Natural killer cell (primary cell): ENCODE data around the gene HSPA4. TPM values are rescaled to one million over a fixed set of nuclear protein-coding genes. Genes with fewer than 3 reads are reported as not detected.

Experiments
- ATAC-seq, 3 donors: fragments of 150-1000 bp in 2 of 3; fragments of 200-7000 bp in 1 of 3; cut with Tn5 transposase; 1 replicate in 1 of 3; 2 replicates in 2 of 3; pipeline ENCODE4 v1.10.0; 2021; ENCODE audit warnings: mild to moderate bottlenecking in 2 of 3, moderate library complexity in 2 of 3
- DNase-seq, 2 donors: peaks; one replicate each; pipeline versions ENCODE4 v3.0.0 to v3.0.0-alpha.2; 2013 to 2021; ENCODE audit warnings: mixed read lengths in 1 of 2
- H3K27ac ChIP-seq: one replicate; pipeline ENCODE4 v1.5.1; 2013; ENCODE audit warnings: mild to moderate bottlenecking, low read length
- H3K27me3 ChIP-seq: one replicate; pipeline ENCODE4 v1.6.1; 2013; ENCODE audit warnings: low read length; ENCODE audit not compliant: control insufficient read depth, insufficient read depth
- H3K36me3 ChIP-seq: one replicate; pipeline ENCODE4 v1.6.1; 2013; ENCODE audit warnings: low read length; ENCODE audit not compliant: control insufficient read depth, insufficient read depth
- H3K4me1 ChIP-seq: one replicate; pipeline ENCODE4 v1.6.1; 2013; ENCODE audit warnings: low read length; ENCODE audit not compliant: control insufficient read depth, insufficient read depth
- H3K4me3 ChIP-seq: one replicate; pipeline ENCODE4 v1.5.1; 2013; ENCODE audit warnings: low read length
- H3K9me3 ChIP-seq: one replicate; pipeline ENCODE4 v1.6.1; 2013; ENCODE audit warnings: low read length; ENCODE audit not compliant: control insufficient read depth, insufficient read depth
- H3K27ac Mint-ChIP-seq, 2 donors: one replicate each; pipeline ENCODE4 v1.8.0; 2022; ENCODE audit warnings: mild to moderate bottlenecking in 2 of 2, mixed read lengths in 2 of 2, moderate library complexity in 1 of 2
- H3K27me3 Mint-ChIP-seq, 2 donors: one replicate each; pipeline ENCODE4 v1.8.0; 2022; ENCODE audit warnings: low read depth in 2 of 2, mixed read lengths in 2 of 2
- H3K36me3 Mint-ChIP-seq: one replicate; pipeline ENCODE4 v1.8.0; 2022; ENCODE audit warnings: mixed read lengths
- H3K4me1 Mint-ChIP-seq, 2 donors: one replicate each; pipeline ENCODE4 v1.8.0; 2022; ENCODE audit warnings: mixed read lengths in 2 of 2
- H3K4me3 Mint-ChIP-seq: one replicate; pipeline ENCODE4 v1.8.0; 2022; ENCODE audit warnings: mild to moderate bottlenecking, moderate library complexity, mixed read lengths
- H3K9me3 Mint-ChIP-seq, 2 donors: one replicate each; pipeline ENCODE4 v1.8.0; 2022; ENCODE audit warnings: mixed read lengths in 2 of 2
- WGBS: methylation state at CpG from one replicate; pipeline ENCODE4 v1.1.7; 2013; ENCODE audit warnings: missing lambda C conversion rate; ENCODE audit not compliant: insufficient coverage; 5-methylcytosine and 5-hydroxymethylcytosine counted together
- intact Hi-C: fragments of 100-400 bp; cut with micrococcal nuclease; formaldehyde crosslinking; loops from one replicate; pipeline ENCODE4 v1.14.2; 2022
- total RNA-seq, 4 donors: library from RNA; stranded (reverse); fragments of 120-200 nt in 1 of 4; gene quantifications; one replicate each; pipeline versions ENCODE4 v1.2.3 to v1.2.4, GENCODE V29; 2013 to 2022
- TF ChIP-seq, protein P1 (sequence below): fragments of 200-600 bp; IDR thresholded peaks from one replicate; pipeline ENCODE4 v1.8.0; 2022; ENCODE audit warnings: antibody characterized with exemption

HSPA4 gene
- total RNA-seq, 3 donors from 2014 or later (not counting 1 experiment from before 2014, with no cell fraction given) = 38.3 to 58.6 (median 43.0) TPM

DNA sequence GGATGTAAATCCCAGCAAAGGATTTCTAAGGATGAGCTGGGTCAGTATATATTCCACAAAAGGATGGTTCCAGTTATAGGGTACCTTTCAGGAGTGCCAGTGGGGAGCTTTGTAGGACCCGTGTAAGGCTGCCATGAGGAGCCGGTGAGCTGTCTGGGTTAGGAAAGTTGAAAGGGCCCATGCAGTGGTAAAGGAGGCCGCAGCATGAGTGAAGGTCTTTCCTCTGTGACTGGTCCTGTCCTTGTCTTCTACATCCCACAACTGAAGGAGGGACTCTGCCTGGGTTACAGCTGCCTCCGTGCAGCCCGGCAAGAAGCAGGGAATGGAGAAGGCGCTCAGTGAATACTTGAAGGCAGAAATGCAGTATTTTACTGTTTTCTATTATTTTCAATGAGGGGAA is 58.9 kb downstream of the HSPA4 start:
- no peak overlapping the region for H3K27ac ChIP-seq
- H3K27ac Mint-ChIP-seq = no peak overlapping the region
- no peaks in the 10 kb centered on the region for H3K9me3 Mint-ChIP-seq
- 89% methylated on average over 6 of the region's 6 CpGs for whole genome bisulfite sequencing
- no peaks in the 10 kb centered on the region for H3K27me3 ChIP-seq
- ATAC-seq = no peak
- TF ChIP-seq, protein P1, sequence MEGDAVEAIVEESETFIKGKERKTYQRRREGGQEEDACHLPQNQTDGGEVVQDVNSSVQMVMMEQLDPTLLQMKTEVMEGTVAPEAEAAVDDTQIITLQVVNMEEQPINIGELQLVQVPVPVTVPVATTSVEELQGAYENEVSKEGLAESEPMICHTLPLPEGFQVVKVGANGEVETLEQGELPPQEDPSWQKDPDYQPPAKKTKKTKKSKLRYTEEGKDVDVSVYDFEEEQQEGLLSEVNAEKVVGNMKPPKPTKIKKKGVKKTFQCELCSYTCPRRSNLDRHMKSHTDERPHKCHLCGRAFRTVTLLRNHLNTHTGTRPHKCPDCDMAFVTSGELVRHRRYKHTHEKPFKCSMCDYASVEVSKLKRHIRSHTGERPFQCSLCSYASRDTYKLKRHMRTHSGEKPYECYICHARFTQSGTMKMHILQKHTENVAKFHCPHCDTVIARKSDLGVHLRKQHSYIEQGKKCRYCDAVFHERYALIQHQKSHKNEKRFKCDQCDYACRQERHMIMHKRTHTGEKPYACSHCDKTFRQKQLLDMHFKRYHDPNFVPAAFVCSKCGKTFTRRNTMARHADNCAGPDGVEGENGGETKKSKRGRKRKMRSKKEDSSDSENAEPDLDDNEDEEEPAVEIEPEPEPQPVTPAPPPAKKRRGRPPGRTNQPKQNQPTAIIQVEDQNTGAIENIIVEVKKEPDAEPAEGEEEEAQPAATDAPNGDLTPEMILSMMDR = no peak
- no peak overlapping the region for H3K4me3 Mint-ChIP-seq
- peaks cover 26% of the 10 kb centered on the region in 2 donors for H3K4me1 Mint-ChIP-seq
- no peaks in the 10 kb centered on the region for H3K9me3 ChIP-seq
- H3K27me3 Mint-ChIP-seq = peaks cover 0 to 3% of the 10 kb centered on the region in 2 donors
- no peaks in the 10 kb centered on the region for H3K36me3 Mint-ChIP-seq
- H3K4me1 ChIP-seq = peaks cover 13% of the 10 kb centered on the region
- DNase-seq = no peak
- no peak overlapping the region for H3K4me3 ChIP-seq
- intact Hi-C loops = no loop called here
- H3K36me3 ChIP-seq = peaks cover 1% of the 10 kb centered on the region

DNA sequence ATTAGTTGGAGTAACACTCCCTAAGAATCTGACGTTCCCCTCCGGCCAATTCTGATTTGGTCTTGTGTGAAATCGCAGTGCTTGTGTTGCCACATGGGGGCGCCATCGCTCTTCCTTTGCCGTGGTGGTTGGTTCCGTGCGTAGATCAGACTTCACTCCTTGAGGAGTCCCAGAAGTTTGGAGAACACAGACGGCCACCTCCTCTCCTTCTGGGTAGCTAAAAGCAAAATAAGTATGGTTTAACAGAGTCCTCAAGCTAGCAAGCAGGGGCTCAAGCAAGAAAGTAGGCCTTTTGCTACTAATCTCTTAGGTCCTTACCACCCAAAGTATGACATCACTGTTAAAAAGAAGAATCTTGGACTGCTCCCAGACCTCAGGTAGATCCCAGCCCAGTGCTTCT is 59.5 kb downstream of the HSPA4 start:
- Mint-ChIP-seq H3K36me3 (no peaks in the 10 kb centered on the region), H3K9me3 (no peaks in the 10 kb centered on the region), H3K4me1 (peaks cover 26% of the 10 kb centered on the region in 2 donors), H3K27me3 (peaks cover 0 to 3% of the 10 kb centered on the region in 2 donors), H3K27ac (no peak overlapping the region), H3K4me3 (no peak overlapping the region)
- Histone ChIP-seq H3K27ac (no peak overlapping the region), H3K27me3 (no peaks in the 10 kb centered on the region), H3K4me1 (peaks cover 13% of the 10 kb centered on the region), H3K36me3 (no peaks in the 10 kb centered on the region), H3K9me3 (no peaks in the 10 kb centered on the region), H3K4me3 (no peak overlapping the region)
- ATAC-seq (peak; percentile 64 to 78 (median 67)), DNase-seq (peak; percentile 52 to 90)
- TF ChIP-seq, protein P1 = peak; percentile 56
- WGBS = 1% methylated on average over 9 of the region's 9 CpGs
- intact Hi-C loops = no loop called here

DNA sequence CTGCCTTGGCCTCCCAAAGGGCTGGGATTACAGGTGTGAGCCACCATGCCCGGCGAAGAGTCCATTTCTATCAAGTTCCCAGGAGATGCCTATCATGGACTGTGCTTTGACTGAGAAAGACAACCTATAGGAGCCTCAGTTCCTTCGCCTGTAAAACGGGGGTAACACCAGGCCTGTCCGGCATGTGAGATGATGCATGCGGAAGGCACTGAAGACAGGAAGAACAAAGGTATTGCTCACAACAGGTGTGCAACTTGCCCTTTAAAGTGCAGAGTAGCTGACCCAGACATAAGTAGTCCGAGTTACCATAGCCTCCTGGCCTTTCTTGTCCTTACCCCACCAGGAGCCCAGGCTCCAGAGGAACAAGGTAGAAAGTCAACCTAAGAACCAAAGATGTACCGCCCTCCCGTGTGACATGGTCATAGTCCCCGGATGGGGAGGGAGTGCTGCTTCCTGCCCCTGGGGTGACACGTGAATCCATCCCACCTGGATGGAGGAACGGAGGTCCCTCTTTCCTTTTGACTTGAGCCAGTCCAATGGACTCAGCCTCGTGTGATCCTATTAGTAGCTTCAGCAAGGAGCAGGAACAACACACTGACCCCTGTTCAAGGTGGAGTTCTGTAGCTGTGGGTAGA is 60.3 kb downstream of the HSPA4 start:
- Histone ChIP-seq H3K9me3 (no peaks in the 10 kb centered on the region), H3K27me3 (no peaks in the 10 kb centered on the region), H3K27ac (no peak overlapping the region), H3K4me1 (peaks cover 9% of the 10 kb centered on the region), H3K4me3 (no peak overlapping the region), H3K36me3 (no peaks in the 10 kb centered on the region)
- ATAC-seq = no peak
- H3K4me3 Mint-ChIP-seq = no peak overlapping the region
- DNase-seq = no peak
- H3K27ac Mint-ChIP-seq = no peak overlapping the region
- H3K4me1 Mint-ChIP-seq = peaks cover 19% of the 10 kb centered on the region in 2 donors
- H3K36me3 Mint-ChIP-seq = no peaks in the 10 kb centered on the region
- intact Hi-C loops = no loop called here
- H3K9me3 Mint-ChIP-seq = no peaks in the 10 kb centered on the region
- 89% methylated on average over 13 of the region's 13 CpGs for WGBS
- TF ChIP-seq, protein P1 = no peak
- H3K27me3 Mint-ChIP-seq = peaks cover 0 to 3% of the 10 kb centered on the region in 2 donors
